IMR-90 (cell line): ENCODE data around the gene UPF1.

Experiments used
- BHLHE40 ChIP-seq: fragments of 150-350 bp; IDR thresholded peaks from 2 replicates; pipeline ENCODE4 v1.6.1; 2016; ENCODE audit warnings: mild to moderate bottlenecking, low read depth, low read length
- MAZ ChIP-seq: IDR thresholded peaks from 2 replicates; pipeline ENCODE4 v1.6.1; 2012; ENCODE audit warnings: low read depth, mild to moderate bottlenecking, low read length, improper control_type of control experiment, moderate library complexity, borderline replicate concordance
- MXI1 ChIP-seq: IDR thresholded peaks from 2 replicates; pipeline ENCODE4 v1.6.1; 2012; ENCODE audit warnings: low read depth, mild to moderate bottlenecking, low read length, moderate library complexity, borderline replicate concordance
- POLR2A ChIP-seq: IDR thresholded peaks from 2 replicates; pipeline ENCODE4 v1.6.1; 2012; ENCODE audit warnings: mild to moderate bottlenecking, low read depth, low read length
- RAD21 ChIP-seq: IDR thresholded peaks from 2 replicates; pipeline ENCODE4 v1.6.1; 2012; ENCODE audit warnings: low read length, improper control_type of control experiment
- RCOR1 ChIP-seq: IDR thresholded peaks from 2 replicates; pipeline ENCODE4 v1.6.1; 2012; ENCODE audit warnings: mild to moderate bottlenecking, low read length, improper control_type of control experiment; ENCODE audit not compliant: insufficient replicate concordance
- SMC3 ChIP-seq: fragments of 150-350 bp; IDR thresholded peaks from 2 replicates; pipeline ENCODE4 v1.6.1; 2016; ENCODE audit warnings: low read depth, mild to moderate bottlenecking, antibody characterized with exemption, low read length, moderate library complexity
- TF ChIP-seq, protein P1 (sequence below): conservative IDR thresholded peaks from 2 replicates; pipeline ENCODE4 v1.5.1; 2012; ENCODE audit warnings: mild to moderate bottlenecking, low read depth, low read length, improper control_type of control experiment

- TF ChIP-seq, protein P1, sequence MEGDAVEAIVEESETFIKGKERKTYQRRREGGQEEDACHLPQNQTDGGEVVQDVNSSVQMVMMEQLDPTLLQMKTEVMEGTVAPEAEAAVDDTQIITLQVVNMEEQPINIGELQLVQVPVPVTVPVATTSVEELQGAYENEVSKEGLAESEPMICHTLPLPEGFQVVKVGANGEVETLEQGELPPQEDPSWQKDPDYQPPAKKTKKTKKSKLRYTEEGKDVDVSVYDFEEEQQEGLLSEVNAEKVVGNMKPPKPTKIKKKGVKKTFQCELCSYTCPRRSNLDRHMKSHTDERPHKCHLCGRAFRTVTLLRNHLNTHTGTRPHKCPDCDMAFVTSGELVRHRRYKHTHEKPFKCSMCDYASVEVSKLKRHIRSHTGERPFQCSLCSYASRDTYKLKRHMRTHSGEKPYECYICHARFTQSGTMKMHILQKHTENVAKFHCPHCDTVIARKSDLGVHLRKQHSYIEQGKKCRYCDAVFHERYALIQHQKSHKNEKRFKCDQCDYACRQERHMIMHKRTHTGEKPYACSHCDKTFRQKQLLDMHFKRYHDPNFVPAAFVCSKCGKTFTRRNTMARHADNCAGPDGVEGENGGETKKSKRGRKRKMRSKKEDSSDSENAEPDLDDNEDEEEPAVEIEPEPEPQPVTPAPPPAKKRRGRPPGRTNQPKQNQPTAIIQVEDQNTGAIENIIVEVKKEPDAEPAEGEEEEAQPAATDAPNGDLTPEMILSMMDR: no peak
- TF ChIP-seq SMC3 (no peak), MXI1 (no peak), BHLHE40 (no peak), RAD21 (no peak), POLR2A (no peak), RCOR1 (no peak), MAZ (no peak)
Measured at GRCh38 chr19:18789422-18789869, 42.3 kb upstream of the UPF1 start.
